NT2/D1 (cell line): Measurements from ENCODE around the gene PRDX3.

Experiments used
- SUZ12 ChIP-seq: IDR thresholded peaks from 2 replicates; pipeline ENCODE4 v1.6.1; 2011; ENCODE audit not compliant: insufficient read length, insufficient read depth; ENCODE audit errors: extremely low read depth
- YY1 ChIP-seq: IDR thresholded peaks from 2 replicates; pipeline ENCODE4 v1.6.1; 2011; ENCODE audit not compliant: insufficient read length, insufficient read depth
- ZNF274 ChIP-seq: IDR thresholded peaks from 2 replicates; pipeline ENCODE4 v1.6.1; 2011; ENCODE audit warnings: mild to moderate bottlenecking, low read depth, low read length

- TF ChIP-seq YY1 (no peak), SUZ12 (no peak), ZNF274 (no peak)
Measured at GRCh38 chr10:119197921-119198320, 19.3 kb upstream of the PRDX3 start.
